Esophagus (tissue), 2 donors: ENCODE results near the gene FIGLA. TPM values are rescaled to one million over a fixed set of nuclear protein-coding genes. Genes with fewer than 3 reads are reported as not detected.

Source experiments
- H3K27ac ChIP-seq, 2 donors: one replicate each; pipeline ENCODE4 v1.5.1; 2013; ENCODE audit warnings: low read depth in 2 of 2, mild to moderate bottlenecking in 2 of 2, inconsistent platforms in 1 of 2, low read length in 1 of 2, moderate library complexity in 1 of 2
- H3K27me3 ChIP-seq, 2 donors: one replicate each; pipeline ENCODE4 v1.6.1; 2013; ENCODE audit warnings: low read length in 2 of 2, control low read depth in 1 of 2, mild to moderate bottlenecking in 1 of 2; ENCODE audit not compliant: insufficient read depth in 2 of 2, control insufficient read depth in 1 of 2
- H3K36me3 ChIP-seq, 2 donors: one replicate each; pipeline ENCODE4 v1.6.1; 2013; ENCODE audit warnings: low read length in 1 of 2; ENCODE audit not compliant: control insufficient read depth in 2 of 2, insufficient read depth in 2 of 2
- H3K4me1 ChIP-seq, 2 donors: one replicate each; pipeline ENCODE4 v1.6.1; 2013; ENCODE audit warnings: low read length in 1 of 2; ENCODE audit not compliant: control insufficient read depth in 2 of 2, insufficient read depth in 2 of 2
- H3K4me3 ChIP-seq, 2 donors: one replicate each; pipeline ENCODE4 v1.5.1; 2013; ENCODE audit warnings: low read length in 2 of 2, mild to moderate bottlenecking in 2 of 2, low read depth in 1 of 2, moderate library complexity in 1 of 2
- H3K9me3 ChIP-seq, 2 donors: one replicate each; pipeline ENCODE4 v1.6.1; 2013; ENCODE audit warnings: mild to moderate bottlenecking in 2 of 2, low read depth in 1 of 2, low read length in 1 of 2, moderate library complexity in 1 of 2; ENCODE audit not compliant: control insufficient read depth in 2 of 2, insufficient read depth in 1 of 2
- WGBS, 2 donors: extraction: QIAGEN DNeasy Blood & Tissue Kit; methylation state at CpG; one replicate each; pipeline ENCODE4 v1.1.7; 2013; 5-methylcytosine and 5-hydroxymethylcytosine counted together
- polyA plus RNA-seq, 2 donors: library from polyadenylated mRNA; stranded (reverse); fragments of 200-250 nt; gene quantifications; one replicate each; pipeline ENCODE4 v1.2.3, GENCODE V29; 2013
- donor health status: healthy with polysubstance abuse.
- donor health status: Bipolar disorder and iron deficiency.

FIGLA gene, protein sequence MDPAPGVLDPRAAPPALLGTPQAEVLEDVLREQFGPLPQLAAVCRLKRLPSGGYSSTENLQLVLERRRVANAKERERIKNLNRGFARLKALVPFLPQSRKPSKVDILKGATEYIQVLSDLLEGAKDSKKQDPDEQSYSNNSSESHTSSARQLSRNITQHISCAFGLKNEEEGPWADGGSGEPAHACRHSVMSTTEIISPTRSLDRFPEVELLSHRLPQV
- under 1 TPM in 1 of 2 donors, not detected in 1; 0.07 TPM for polyA plus RNA-seq

DNA sequence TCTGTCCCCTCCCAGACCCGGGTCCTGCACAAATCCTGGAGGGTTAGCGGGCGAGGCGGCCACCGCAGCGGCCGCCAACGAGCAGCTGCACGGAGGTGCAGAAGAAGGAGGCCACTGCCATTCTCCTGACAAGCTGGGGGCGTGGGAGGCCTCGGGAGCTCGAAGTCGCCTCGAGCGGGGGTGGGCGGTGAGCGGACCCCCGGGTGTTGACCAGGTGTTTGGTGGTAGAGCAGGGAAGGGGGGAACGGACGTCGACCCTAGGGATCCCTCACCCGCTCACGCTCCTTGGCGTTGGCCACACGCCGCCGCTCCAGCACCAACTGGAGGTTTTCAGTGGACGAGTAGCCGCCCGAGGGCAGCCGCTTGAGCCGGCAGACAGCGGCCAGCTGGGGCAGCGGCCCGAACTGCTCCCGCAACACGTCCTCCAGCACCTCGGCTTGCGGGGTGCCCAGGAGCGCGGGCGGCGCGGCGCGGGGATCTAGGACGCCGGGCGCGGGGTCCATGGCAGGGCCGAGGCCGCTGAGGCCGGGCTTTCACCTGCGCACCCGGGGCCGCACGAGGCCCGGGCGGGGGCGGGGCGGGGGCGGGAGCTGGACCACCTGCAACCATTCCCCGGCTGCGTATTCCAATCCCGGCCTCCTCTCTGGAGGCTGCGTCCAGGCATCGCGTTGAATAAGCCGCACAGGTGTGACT is at the start of gene FIGLA:
TSS of gene FIGLA (minus strand) at position 508 of the 693 bp plus-strand sequence. CDS start at position 503, 5 bp downstream.
- Histone ChIP-seq H3K4me1 (peaks cover 0 to 9% of the 10 kb centered on the region in 2 donors), H3K4me3 (peak within 1 kb of the TSS in 1 of 2 donors; percentile 17), H3K36me3 (no peaks in the 10 kb centered on the region), H3K27ac (no peak within 1 kb of the TSS), H3K27me3 (peaks cover 11 to 18% of the 10 kb centered on the region in 2 donors), H3K9me3 (peaks cover 0 to 3% of the 10 kb centered on the region in 2 donors)
- 5 to 6% methylated on average over 42 to 69 of the region's 69 CpGs for WGBS, 2 donors

DNA sequence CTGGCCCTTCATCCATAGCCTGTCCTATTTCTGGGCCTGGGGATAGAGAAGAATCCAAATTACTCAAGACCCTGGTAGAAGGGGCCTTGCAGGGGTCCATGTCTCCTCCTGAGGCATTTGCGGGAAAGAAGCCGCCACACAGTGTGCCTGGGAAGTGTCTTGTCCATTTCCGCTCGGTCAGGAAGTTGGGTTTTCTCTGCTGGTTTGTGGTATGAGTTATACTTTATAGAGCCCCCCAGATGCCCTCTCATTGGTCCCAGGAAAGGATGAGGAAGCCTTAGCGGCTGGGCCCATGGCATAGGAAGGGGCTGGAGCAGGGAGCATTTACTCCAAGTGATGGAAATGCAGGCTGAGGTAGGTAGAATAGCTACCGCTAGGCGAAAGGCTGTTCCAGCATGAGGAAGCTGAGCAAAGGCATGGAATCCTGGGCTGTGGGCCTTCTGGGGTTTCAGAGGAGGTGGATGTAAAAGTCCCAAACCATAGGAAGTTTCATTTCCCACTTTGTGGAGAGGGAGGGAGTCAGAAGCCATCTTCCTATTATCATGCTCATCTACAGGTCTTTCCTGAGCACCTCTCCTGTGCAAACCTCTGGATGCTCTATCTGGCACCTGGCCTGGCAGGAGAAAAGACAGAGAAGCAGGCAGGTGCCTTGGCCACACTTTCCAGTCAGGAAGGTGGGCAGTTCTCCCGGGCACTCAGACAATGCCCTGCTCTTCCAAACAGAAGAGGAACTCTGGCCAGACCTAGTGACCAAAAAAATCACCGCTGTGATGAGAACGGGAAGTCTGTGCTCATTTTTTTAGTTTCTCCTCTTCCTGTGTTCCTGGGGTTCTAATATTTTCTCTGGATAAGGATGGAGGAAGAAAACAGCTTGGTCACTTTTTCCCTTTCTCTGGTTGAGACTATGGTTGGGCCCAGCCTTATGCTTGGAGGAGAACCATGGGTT is 47.8 kb upstream of the FIGLA start:
- no peak overlapping the region for H3K4me3 ChIP-seq
- H3K4me1 ChIP-seq = no peaks in the 10 kb centered on the region
- no peaks in the 10 kb centered on the region for H3K36me3 ChIP-seq
- H3K27me3 ChIP-seq = no peaks in the 10 kb centered on the region
- WGBS, 2 donors = 82 to 84% methylated on average over 10 of the region's 10 CpGs
- no peaks in the 10 kb centered on the region for H3K9me3 ChIP-seq
- no peak overlapping the region for H3K27ac ChIP-seq

DNA sequence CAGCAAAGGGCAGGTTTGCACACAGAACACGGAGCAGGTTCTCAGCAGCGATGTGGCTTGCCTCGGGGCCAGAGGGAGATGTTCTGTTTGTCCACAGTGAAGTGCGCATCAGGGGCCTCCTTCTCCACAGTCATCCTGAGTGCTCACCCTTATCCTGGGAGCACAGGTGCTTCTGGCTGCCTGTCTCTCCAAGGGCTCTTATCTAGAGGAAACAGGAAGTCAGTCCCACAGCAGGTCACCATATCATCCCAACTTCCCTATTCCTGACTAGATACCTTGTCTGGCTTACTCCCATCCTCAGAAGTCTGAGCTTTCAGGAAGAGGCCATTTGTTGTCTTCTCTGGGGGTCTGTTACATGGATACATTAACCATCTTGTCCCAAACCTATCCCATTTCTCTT is 45.2 kb upstream of the FIGLA start, which contains the start of gene CD207:
TSS of gene CD207 (minus strand) at position 174 of the 400 bp plus-strand sequence. CDS start at position 134, 40 bp downstream.
- no peak within 1 kb of the TSS for H3K27ac ChIP-seq
- H3K9me3 ChIP-seq = no peaks in the 10 kb centered on the region
- WGBS, 2 donors = 82 to 94% methylated on average over 4 of the region's 4 CpGs
- H3K36me3 ChIP-seq = no peaks in the 10 kb centered on the region
- H3K27me3 ChIP-seq = no peaks in the 10 kb centered on the region
- no peaks in the 10 kb centered on the region for H3K4me1 ChIP-seq
- H3K4me3 ChIP-seq = no peak within 1 kb of the TSS

DNA sequence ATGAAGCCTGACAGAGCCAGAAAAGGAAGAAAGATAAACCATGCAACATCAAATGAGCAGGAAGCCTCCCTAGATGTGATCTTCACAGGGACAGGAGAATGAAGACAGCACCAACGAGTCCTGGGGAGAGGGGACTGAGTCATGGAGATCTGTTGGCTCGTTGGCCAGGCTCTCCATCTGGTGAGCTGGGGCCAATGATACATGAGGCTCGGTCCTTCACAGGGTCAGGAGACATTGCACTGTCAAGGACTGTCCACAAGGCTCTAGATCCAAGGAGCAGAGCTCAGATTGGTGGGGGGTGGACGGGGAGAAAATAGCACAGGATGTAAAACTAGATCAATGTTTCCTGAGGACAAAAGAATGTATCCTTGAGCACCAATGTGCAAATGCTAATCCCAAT is 44.4 kb upstream of the FIGLA start:
- H3K36me3 ChIP-seq = no peaks in the 10 kb centered on the region
- no peaks in the 10 kb centered on the region for H3K9me3 ChIP-seq
- no peak overlapping the region for H3K4me3 ChIP-seq
- 61 to 66% methylated on average over 4 of the region's 4 CpGs for WGBS, 2 donors
- no peaks in the 10 kb centered on the region for H3K27me3 ChIP-seq
- H3K27ac ChIP-seq = no peak overlapping the region
- H3K4me1 ChIP-seq = no peaks in the 10 kb centered on the region

DNA sequence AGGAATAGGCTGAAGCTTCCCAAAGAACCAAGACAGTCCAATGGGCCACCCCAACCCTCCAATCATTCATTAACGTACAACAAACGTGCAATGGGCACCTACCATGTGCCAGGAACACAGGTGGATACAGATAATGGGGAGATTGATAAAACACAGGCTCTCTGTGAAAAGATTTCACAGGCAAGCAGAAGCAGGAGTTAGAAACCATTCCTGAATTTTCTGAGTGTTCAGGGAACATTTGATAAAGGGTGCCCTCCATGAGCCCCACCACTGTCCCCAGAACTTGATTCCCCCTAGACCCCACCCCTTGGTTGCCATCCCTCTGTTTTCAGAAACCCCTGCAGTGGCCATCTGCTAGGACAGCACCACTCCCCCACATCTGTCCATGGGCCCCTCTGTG is 43.7 kb upstream of the FIGLA start:
- no peaks in the 10 kb centered on the region for H3K4me1 ChIP-seq
- WGBS, 2 donors = 79 to 87% methylated on average over 2 of the region's 2 CpGs
- no peaks in the 10 kb centered on the region for H3K36me3 ChIP-seq
- no peaks in the 10 kb centered on the region for H3K9me3 ChIP-seq
- H3K27me3 ChIP-seq = no peaks in the 10 kb centered on the region
- no peak overlapping the region for H3K27ac ChIP-seq
- no peak overlapping the region for H3K4me3 ChIP-seq

DNA sequence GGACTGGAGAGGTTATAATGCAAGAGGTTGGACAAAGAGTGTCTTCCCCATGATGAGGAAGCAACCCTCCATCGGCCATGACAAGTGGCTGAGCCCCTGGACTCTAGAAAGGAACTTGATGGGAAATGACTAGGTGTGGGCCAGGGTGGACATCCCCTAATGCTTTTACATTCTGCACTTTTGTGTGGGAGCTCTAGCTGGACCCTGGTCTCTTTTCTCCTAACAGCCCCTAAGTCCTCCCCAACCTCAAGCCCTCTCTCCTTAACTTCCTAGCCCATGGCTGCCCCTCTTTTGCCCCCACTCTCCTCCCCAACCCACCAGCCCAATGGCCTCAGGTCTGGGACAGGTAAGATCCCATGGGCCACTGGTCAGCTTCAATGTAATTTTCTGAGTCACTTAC is 42.8 kb upstream of the FIGLA start:
- Histone ChIP-seq H3K36me3 (no peaks in the 10 kb centered on the region), H3K4me1 (no peaks in the 10 kb centered on the region), H3K9me3 (no peaks in the 10 kb centered on the region), H3K4me3 (no peak overlapping the region), H3K27me3 (no peaks in the 10 kb centered on the region), H3K27ac (no peak overlapping the region)
- WGBS, 2 donors = 69 to 81% methylated on average over 1 of the region's 1 CpG

DNA sequence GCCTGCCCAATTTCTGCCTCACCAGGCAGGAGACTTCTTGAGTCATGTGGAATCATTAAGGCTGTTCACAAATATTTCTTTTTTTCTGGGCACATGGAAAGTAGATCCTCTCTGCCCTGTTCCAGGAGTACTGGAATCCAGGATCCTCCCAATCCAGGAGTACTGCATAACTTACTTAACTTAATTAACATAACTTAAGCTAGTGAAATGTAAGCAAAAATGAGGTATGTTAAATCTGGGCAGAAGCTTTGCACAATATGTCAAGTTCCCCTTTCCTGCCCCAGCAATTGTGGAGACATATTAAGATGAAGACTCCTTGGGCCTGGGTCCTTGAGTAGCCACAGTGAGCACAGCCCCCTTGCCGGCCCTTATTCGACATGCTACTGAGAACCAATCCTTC is 41.9 kb upstream of the FIGLA start:
- H3K27ac ChIP-seq = no peak overlapping the region
- no peaks in the 10 kb centered on the region for H3K4me1 ChIP-seq
- WGBS, 2 donors = 95 to 99% methylated on average over 2 of the region's 2 CpGs
- H3K27me3 ChIP-seq = no peaks in the 10 kb centered on the region
- no peaks in the 10 kb centered on the region for H3K36me3 ChIP-seq
- no peaks in the 10 kb centered on the region for H3K9me3 ChIP-seq
- no peak overlapping the region for H3K4me3 ChIP-seq

DNA sequence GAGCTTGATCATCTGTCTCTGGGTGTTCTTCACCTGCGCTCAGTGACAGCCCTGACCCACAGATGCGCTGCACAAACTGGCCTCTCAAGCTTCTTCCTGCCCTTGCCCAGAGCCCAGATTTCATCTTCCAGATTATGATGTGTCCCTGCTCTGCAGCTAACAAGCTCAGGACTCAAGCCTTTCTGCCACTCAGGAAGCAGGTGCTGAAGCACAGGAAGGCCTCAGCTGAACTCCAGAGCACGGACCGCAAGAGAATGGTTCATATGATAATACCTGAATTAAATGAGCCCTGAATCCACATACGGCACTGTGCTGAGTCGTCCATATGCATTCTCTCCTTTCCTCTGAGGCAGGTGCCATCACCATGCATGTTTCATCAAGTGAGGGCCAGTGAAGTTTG is 41.4 kb upstream of the FIGLA start:
- Histone ChIP-seq H3K4me1 (no peaks in the 10 kb centered on the region), H3K27me3 (no peaks in the 10 kb centered on the region), H3K36me3 (no peaks in the 10 kb centered on the region), H3K9me3 (no peaks in the 10 kb centered on the region), H3K4me3 (no peak overlapping the region), H3K27ac (no peak overlapping the region)
- WGBS, 2 donors = 67 to 71% methylated on average over 6 of the region's 6 CpGs

DNA sequence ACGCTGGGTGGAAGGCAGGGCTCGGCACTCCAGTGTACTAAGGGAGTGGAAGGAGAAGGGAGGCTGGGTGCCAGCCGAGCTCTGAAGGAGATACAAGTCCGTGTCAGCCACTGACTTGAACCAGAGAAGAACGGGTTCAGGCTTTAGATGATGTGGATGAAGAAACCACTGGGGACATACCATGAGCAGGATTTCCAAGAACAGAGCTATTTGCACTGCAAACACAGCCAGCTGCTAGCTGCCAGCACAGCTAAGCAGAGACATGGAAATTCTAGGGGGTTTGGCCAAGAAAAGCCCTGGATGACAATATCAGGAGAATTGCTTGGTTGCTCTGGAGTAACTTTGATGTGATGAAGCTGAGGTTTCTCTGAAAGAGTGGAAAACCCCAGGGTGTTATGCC is 39.9 kb upstream of the FIGLA start:
- Histone ChIP-seq H3K36me3 (no peaks in the 10 kb centered on the region), H3K4me3 (no peak overlapping the region), H3K9me3 (no peaks in the 10 kb centered on the region), H3K27me3 (no peaks in the 10 kb centered on the region), H3K4me1 (no peaks in the 10 kb centered on the region), H3K27ac (no peak overlapping the region)
- WGBS, 2 donors = 65 to 66% methylated on average over 5 of the region's 5 CpGs
